ENCODE results near the gene DCHS1. TPM values are rescaled to one million over a fixed set of nuclear protein-coding genes. Genes with fewer than 3 reads are reported as not detected.

Gene DCHS1
- total RNA-seq, 1 donor from 2014 or later: 61.8 TPM

DNA sequence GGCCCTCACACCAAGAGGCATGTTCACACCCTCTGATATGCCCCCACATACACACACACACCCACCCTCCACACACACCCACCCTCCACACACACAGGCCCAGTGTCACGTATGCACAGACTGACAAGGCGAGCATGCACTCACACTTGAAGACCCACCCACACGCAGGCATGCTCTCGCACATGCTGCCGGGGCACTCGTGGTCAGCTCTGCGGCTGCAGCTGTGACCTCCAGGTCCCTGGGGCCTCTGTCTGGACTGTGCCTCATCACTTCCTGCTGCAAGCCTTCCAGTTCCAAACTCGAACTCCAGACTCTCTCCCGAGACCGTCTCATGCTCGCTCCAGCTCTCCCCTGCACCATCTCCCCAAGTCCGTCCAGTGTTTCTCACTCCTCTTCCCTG, 9.5 kb downstream of the DCHS1 start:
- DNase-seq: peak; percentile 77

GRCh38 chr11:6642957-6643356, 12.7 kb downstream of the DCHS1 start:
- no peak for DNase-seq

- DNase-seq: no peak
Observed at GRCh38 chr11:6640985-6641701, 14.5 kb downstream of the DCHS1 start.

DNA sequence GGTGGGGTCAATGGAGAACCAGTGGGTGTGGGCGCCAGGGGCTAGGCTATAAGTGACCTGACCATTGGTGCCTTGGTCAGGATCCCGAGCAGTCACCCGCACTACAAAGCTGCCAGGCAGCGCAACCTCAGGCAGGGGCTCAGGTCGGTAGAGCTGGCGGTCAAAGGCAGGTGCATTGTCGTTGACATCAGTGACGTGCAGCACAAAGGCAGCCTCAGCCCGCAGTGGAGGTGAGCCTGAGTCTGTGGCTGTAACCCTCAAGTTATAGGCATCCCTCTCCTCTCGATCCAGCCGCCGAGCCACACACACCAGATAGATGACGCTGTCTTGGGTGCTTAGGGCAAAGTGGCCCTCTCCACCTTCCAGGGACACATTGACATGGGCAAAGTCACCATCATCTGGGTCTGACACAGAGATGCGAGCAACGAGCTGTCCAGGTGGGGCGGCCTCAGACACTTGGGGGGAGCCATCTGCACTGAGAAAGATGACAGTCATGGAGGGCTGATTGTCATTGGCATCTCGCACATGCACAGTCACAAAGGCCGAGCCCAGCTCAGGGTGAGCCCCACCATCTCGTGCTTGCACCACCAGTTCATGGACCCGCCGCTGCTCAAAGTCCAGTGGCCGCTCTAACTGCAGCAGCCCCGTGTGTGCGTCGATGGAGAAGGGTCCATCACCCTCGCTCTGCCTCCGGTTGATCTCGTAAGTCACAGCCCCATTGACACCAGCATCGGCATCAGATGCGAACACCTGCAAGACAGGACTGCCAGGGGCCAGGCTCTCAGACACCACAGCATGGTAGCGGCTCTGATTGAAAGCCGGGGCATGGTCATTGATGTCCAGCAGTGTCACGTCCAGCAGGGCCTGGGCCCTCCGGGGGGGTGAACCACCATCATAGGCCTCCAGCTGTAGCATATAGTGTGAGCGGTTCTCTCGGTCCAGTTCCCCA, 15.3 kb downstream of the DCHS1 start:
- no peak for DNase-seq

- peak; percentile 28 for DNase-seq
Observed at GRCh38 chr11:6638429-6638828, 17.2 kb downstream of the DCHS1 start.

DNA sequence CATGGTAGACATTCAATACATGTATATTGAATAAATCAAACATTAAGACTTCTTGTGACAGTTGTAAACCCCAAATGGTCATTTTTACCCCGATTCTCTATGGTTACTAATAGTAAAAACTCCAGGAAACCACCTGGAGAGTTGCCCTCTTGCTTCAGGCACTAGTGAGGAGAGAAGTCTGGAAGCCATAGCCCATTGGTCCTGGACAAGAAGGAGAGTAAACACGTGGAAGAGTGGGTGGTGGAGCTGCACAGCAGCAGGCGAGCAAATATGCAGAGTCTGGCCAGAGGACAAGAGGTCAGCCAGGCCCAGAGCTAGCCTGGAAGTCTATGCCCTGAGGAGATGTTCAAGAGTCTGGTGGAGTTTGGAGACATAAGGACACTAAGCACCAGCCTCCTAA, 17.7 kb downstream of the DCHS1 start:
- DNase-seq: peak; percentile 38

DNA sequence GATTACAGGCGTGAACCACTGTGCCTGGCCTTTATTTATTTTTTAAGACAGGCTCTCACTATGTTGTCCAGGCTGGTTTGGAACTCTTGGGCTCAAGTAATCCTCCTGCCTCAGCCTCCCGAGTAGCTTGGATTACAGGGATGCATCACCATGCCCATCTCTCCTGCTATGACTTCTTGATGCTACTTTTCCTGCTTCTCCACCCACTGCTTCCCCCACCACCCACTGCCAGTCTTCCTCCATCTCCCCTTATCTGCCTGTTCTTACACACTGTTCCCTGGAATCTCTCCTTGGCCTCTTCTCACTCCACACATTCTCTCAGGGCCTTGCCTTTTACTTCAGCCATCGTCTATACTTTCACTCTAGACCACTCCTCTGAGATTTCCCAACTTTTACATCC, 19.1 kb downstream of the DCHS1 start:
- DNase-seq: no peak

- DNase-seq: peak; percentile 96
Observed at GRCh38 chr11:6635082-6635932, 20.3 kb downstream of the DCHS1 start.

- no peak for DNase-seq
Observed at GRCh38 chr11:6634534-6634933, 21.1 kb downstream of the DCHS1 start.

DNA sequence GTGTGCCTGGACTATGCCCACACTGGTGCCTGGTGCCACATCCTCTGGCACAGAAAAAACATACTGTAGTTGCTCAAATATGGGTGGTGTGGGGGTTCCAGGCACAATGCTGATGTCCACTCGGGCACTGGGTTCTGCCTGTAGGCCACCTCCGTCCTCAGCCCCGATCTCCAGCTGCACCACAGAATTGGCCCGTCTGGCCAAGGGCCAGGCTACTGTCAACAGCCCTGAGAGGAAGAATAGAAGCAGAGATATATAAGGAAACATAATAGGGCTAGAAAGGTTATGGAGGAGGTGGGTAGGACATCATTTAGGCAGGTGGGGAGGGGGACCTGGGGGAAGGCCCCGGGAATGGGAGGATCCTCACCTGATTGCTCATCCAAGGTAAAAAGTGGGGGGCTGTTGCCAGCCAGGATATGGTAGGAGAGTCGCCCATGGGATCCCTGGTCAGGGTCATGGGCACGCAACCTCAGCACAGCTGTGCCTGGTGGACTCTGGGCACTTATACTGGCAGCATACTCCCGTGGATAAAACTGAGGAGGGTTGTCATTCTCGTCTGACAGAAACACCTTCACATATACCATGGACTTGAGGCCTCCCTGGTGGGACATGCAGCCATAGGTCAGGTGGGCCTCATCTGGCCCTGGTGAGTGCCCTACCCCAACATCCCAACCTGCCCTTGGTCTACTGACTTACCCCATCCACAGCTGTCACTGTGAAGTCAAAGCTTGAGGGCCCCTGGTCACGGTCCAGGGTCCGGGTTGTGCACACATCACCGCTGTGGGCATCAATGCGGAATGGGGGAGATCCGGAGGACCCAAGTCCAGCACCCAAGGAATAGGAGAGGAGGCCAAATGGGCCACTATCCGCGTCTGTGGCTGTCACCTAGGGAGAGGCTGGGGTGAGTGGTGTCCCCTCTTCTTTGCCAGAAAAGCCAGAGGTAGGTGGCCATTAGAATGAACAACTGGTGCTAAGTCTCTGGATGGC, 21.9 kb downstream of the DCHS1 start:
- DNase-seq: no peak

- DNase-seq: no peak
Observed at GRCh38 chr11:6632116-6633073, 23.2 kb downstream of the DCHS1 start.

- no peak for DNase-seq
Observed at GRCh38 chr11:6631361-6631890, 24.2 kb downstream of the DCHS1 start.

- no peak for DNase-seq
Observed at GRCh38 chr11:6630632-6631291, 24.8 kb downstream of the DCHS1 start.

DNA sequence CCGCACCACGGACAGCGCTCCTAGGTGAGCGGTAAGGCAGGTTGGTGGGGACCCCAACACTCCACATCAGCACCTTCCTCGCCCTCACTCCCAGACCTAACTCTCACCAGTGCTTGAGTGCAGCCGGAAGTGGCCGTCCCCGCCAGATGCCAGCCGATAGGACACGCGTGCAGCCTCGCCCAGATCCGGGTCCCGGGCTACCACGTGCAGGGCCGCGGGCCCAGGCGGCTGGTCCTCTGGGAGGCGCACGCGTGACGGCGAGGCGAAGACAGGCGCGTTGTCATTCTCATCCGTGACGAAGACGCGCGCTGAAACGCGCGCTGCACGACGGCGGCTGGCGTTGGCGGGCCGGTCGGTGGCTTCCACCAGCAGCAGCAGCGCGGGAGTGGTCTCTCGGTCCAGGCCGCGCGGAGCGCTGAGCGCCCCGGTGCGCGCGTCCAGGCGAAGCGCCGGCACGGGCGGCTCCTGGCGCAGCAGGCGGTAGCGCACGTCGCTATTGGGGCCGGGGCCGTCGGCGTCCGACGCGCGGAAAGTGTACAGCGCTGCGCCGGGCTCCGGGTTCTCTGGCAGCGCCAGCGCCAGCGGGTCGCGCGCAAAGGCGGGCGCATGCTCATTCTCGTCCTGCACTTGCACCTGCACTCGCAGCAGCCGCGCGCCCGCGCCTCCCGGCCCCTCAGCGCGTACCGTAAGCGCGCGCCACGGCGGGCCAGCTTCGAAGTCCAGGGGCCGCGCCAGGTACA, 25.5 kb downstream of the DCHS1 start:
- DNase-seq: no peak

DNA sequence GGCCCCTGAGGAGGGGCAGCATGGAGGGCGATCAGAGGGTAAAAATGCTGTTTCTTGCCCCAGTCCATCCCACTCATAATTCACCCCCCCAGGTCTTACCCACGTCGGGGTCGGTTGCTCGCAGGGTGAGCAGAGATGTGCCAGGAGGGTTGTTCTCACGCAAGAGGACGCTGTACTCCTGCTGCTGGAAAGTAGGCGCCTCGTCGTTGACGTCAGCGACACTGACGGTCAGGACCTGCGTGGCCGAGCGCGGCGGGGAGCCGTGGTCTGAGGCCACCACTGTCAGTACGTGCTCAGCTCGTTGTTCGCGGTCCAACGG, 26.1 kb downstream of the DCHS1 start:
- no peak for DNase-seq

DNA sequence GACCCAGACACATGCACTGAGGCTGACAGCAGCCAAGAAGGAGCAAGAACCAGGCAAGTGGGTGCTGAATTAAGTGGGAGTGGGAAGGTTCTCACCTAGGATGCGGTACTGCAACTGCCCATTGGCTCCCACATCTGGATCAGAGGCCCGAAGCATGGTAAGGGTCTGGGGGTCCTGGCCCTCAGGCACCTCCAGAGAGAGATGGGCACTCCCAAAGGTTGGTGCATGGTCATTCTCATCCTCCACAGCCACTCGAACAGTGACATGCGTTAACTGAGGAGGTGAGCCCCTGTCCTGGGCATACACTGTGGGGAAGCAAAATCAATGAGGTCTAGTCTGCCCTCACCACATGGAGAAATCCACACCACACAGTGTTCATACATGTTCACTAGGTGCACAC, 27.1 kb downstream of the DCHS1 start:
- DNase-seq: no peak

- DNase-seq: no peak
Observed at GRCh38 chr11:6627762-6628241, 27.8 kb downstream of the DCHS1 start.

GRCh38 chr11:6626971-6627761, 28.4 kb downstream of the DCHS1 start:
- DNase-seq: no peak
